ENCODE results near the gene PCCA.
"Not testable (repeated sequence)": the region's sequence is repeated elsewhere in the genome, so short reads cannot be mapped to it uniquely, and the experiment has no call there.

The PCCA gene

DNA sequence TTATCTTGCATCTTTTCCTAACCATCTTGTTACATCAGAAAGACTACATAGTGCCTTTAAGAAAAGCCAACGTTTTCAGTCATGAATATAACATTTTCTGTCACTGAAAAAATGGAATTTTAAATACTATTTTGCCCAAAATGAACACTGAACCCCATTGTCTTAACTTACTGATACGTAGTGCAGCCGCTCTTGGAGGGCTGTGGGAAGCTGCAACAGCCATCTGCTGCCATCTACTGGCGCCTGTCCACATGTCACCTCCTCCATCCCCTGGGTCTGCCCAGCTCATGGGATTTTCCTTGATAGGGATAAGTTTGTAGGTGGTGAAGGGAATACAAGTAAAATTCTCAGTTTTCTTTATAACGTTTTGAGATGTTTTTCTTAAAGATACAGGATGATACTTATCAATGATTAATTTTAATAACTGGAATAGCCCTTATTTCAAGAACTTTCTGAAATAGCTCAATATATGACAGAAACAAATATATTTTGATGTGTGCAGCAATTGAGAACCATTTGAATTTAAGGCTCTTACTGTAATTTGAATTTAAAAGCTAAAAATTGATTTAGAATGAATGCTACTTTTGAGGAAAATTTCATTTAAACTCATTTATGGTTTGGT is 426.0 kb downstream of the PCCA start:
- DNase-seq: peak; percentile 80

DNA sequence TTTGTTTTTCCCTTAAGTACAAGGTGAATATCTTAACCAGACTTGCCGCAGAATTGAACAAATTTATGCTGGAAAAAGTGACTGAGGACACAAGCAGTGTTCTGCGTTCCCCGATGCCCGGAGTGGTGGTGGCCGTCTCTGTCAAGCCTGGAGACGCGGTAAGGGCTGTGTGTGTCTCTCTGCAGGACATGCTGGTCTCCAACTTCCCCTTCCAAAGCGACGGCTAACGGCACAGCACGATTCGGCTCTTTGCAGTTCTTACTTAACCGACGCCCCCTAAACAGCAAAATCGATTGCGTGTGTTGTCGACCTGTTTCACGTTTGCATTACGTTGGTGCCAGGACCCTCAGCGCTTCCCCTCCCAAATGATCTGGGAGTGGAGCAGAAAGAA is 426.5 kb downstream of the PCCA start:
- DNase-seq: no peak

DNA sequence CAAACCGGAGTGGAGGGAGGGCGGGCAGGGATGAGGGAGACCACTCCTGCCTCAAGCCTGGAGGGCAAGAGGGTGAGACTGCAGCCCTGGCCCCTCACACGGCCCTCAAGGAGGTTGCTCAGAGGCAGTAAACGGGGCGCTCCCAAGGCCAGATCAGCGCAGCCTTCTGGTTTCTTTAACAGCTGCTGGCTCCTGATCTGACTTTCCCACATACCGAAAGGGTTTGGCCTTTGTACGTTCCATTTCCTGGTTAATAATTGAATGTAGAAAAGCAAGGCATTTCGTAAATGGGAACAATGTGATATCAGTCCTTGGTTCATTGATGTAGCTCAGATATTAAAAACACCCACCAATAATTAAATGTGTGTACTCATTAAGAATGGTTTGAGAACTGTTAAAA is 428.2 kb downstream of the PCCA start:
- DNase-seq: no peak

DNA sequence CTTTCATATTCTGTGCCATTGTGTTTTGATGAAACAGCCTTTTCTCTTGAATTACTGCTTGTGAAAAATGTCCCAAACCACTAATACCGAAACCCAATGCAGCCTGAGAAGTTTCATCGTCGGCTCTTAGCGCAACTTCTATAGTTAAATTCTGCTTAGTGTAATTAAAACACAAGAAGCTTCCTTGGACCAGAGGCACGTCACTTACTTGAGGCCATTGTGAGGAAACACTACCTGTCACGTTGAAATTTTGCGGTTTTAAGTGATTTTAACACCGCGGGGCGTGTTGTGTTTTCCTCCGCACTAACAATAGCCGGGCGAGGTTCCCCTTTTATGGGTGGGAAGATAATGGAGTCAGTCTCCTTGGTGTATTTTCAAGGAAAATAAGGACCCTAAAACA is 428.8 kb downstream of the PCCA start:
- no peak for DNase-seq

DNA sequence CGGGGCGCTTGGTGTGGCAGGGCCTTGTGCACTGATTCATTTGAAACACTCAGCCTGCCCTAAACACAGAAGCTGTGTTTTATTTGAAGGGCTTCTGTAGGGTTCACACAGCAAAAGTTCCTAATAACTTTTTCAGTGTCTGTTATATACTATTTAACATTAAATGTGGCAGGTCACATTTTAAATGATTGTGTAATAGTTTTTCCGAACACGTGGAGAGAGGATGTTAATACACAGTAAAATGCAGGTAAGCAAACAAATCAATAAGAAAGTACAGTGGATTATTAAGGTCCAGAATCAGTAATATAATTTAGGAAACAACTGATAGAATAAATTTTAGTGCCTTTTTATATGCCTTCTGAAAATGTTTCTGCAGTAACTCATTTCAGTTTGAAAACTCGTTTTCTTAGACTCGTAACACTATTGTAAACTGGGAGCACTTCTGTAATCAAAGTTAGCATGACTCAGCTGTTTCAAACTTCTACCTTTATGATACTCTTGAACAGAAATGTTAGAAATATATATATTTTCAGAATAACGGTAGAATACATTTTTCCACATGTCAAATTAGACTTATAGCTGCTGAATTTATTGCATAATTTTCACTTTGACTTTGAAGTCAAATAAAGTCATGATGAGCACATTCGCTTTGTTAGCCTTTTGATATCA is 429.6 kb downstream of the PCCA start:
- DNase-seq: no peak

DNA sequence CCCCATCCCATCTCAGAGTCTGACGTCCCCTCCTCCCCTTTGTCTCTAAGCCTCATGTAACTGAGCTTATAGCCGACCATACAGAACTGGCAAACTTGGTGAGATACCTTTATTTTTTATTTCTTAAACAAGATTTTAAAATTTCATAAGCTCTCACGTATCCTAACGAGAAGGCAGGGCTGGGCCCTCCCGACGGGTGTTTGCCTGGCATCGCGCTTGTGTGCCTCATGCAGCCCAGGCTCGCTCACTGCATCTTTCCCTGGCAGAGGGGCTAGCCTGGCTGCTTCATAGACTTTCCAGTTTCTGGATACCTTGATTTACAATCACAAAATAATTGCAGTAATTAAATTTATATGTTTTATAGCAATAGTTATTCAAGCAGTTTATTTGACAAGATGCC is 430.7 kb downstream of the PCCA start:
- no peak for DNase-seq

DNA sequence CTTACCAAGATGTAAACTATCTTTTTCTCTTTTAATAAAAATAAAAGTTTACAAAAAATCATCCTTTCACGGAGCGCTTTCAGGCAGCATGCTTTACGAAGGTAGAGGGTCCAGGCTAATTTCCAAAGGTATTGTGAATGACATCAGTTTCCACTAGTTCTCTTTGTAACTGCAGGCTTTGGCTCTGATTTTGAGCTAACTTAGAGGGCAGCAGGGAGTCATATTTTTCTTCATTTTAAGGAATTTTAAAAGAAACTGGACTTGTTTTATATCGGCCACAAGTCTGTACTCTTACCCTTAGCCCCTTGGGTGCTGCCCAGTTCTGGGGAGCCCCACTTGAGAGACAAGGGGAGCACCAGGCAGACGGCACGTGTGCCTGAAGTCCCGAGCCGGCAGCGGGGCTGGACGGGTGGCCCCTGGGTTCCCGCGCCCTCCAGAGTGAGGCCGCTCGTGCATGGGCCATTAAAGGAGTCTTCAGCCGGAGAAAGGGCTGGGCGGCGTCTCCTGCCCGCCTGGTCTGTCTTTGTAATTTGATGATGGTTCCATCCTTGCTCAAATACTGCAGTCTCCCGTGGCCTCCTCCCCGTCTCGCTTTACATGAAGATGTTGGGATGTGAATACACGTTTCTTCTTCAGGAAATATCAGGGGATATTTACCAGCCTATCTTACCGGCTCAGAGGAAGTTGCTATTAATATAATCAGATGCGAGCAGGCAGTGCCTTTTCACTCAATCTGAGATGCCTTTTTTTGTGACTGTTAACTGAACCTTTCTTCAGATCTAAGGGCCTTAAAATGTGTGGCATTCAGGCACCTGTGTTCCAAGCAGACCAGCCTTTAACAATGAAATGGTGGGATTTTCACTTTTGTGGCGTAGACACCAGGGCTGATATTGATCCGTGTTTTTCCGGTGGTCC is 432.3 kb downstream of the PCCA start:
- DNase-seq: no peak

DNA sequence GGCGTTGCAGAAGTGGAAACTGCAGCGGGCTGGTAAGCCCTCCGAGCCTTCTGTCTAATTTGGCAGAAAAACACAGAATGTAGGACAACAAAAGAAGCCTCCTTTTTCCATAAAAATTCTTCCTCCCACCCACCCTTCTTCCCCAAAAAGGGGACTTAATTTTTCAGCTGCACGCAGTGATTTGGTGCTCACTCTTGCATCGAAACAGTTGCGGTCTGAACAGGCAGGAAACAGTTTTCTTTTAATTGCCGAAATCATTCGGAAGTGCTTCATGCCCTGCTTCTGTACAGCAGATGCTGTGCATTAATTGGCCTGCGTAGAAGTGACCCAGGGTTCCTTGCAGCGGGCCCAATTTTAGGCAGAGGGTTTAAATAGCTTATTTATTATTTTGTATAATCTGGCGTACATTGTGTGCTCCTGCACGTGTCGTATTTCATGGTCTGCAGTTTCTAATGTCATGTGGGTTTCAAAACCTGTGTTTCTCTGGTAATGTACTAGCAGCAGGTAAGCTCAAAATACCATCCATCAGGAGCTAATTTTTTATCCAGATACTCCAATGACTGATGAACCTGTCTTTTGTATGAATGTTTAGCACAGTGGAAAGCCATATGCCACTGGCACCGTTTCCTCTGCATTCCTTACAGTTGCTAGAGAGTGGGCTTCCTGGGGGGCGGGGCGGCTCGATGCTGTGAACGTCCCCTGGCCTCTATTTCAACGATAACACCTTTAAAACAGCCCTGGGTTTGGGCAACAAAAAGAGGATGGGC is 433.1 kb downstream of the PCCA start:
- DNase-seq: peak; percentile 78

DNA sequence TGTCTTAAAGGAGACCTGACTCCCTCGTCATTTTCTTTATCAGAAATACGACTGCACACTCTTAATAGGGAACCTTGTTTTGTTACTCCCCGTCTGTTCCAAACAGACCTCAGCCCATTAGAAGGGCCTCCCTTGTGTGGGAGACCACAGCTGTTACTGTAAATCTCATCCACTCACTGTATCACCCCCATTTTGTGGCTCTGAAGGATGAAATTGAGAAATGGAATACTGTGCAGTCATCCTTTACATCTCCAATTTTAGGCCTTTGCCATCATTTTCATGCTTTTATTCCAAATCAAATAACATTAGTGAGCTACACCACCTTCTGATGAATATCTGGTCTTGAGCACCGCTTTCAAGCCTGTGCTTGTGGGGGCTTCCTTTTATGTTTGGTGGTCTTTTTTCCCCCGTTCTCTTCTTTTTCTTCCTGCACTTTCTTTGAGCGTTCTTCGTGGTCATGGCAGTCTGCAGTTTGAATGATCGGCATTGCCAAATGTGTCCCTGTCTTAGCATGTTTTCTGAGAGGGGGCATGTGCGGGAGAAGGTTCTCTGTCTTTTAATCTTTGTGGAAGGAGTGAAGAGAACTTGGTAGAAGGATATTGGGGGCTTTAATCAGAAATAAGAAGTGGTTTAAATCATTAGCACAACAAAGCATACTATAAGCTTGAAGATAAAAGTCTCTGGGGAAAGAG is 433.9 kb downstream of the PCCA start:
- peak; percentile 78 for DNase-seq

DNA sequence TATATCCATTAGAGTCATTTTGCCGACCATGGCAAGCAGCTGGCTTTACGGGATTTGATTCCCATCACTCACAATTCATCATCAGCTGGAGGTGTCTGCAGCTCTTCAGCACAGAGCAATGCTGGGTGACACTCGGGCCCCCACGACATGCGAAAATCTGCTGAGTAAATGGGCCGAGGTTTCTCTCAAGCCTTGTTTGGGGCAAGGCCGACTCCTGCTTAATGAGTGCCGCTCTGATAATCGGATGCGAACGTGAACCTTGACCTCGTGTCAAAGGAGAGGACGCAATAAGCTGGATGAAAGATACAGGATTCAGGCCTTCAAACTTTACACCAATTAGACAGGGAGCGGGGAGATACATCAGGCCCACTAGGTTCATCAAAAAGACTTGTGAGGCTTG is 434.5 kb downstream of the PCCA start:
- no peak for DNase-seq

DNA sequence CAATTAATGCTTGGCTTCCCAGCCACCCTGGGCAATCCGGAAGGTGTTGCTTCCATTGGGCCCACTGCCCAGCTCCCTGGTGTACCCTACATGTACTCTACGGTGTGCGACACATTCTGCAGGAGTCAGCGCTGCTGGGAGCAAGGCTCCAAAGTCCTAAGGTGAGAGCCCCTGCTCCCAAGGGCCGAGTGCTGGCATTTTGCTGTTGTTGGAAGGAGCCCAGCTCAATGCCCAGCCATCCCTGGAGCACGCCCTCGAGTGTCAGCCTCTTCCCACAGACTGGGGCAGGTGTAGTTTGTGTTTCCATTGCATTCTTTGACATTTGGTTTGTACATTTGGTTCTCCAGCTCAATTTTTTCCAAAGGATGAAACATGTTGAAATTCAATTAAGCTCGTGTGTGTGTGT is 435.1 kb downstream of the PCCA start:
- no peak for DNase-seq

DNA sequence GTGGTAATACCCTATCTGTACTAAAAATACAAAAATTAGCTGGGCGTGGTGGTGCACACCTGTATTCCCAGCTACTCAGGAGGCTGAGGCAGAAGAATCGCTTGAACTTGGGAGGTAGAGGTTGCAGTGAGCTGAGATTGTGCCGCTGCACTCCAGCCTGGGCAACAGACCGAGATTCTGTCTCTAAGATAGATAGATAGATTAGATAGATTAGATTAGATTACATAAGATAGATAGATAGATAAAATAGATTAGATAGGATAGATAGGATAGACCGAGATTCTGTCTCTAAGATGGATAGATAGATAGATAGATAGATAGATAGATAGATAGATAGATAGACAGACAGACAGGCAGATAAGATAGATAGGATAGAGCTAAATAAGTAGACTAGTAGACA is 435.8 kb downstream of the PCCA start:
- not testable (repeated sequence) for DNase-seq

DNA sequence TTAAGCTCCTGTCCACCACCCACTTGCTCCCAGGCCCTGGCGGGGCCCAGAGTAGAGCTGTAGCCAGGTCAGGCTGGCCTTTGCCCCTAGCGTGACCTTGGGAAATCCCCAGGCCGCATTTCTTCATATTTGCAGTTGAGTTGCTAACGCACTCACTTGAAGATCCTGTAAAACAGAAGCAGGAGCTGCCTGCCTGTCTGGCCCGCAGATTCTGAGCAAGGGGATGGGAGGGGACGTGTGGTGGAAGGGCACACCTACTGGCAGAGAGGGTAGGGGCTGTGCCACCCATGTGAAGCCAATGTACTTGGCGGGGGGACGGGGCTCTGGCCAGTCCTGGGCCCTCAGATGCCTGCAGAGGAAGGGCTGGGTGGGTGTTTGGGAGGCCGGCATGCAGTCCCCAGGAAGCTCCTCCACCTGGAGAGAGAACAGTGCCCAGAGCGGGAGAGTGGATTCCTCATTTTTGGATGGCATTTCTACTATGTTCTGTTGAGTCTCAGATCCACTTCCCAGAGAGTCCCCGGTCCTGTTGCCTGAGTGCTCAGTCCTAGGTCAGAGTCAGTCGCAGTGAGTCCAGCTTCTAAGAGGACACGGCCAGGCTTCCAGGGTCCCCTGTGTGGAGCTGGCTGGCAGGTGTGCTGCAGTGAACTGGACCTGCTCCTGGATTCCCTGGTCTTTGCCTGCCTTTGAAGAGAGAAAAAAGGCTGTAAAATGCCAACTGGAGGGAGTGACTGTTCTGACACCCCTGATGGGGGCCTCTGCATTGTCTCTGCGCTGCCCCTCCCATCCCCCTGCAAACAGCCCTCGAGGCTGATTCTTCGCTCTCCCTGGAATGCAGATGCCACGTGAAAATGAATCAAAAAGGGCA is 436.8 kb downstream of the PCCA start:
- no peak for DNase-seq

DNA sequence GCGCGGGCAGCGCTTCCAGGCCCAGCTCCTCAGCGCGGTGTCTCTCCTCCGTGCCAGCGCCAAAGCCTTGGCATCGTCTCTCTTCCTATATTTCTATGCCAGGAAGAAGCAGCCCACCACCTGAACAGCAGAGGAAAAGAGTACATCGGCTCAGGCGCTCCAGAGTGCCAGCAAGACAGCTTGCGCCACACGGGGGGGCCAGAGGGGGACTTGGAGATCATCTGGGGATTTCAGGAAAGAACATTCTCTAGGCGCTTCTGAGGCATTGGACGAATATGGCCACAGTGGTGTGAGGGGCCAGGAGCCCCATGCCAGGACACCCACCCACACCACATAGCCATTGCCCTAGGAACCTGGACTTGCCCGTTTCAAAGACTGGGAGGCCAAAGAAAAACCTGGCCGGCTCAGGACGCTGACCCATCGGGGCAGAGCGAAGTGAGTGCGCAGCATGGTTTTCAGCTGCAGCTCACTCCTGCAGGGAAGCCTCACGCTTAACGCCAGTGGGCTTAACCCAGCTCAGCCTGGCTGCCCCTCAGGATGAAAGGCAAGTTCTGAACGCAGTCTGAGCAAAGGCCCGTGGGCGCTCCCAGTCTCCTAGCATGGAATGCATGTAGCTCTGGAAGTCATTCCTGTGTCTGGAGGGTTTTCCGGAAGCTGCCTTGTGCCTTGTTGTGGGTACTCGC is 437.6 kb downstream of the PCCA start:
- no peak for DNase-seq

DNA sequence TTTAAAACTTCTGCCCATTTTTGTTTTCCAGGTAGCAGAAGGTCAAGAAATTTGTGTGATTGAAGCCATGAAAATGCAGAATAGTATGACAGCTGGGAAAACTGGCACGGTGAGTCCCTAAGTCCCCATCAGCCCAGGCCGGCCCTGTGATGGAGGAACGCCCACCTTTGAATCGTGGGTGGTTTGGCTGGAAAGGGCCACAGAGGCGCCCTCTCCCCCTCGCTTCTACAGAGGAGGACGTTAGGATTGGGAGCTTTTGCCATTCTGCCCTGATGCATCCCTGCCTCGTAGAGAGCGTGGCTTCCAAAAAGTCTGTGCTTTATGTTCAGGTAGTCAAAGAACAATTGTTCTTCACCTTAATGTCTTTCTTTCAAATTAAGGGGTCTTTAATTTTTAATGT is 438.8 kb downstream of the PCCA start:
- no peak for DNase-seq

DNA sequence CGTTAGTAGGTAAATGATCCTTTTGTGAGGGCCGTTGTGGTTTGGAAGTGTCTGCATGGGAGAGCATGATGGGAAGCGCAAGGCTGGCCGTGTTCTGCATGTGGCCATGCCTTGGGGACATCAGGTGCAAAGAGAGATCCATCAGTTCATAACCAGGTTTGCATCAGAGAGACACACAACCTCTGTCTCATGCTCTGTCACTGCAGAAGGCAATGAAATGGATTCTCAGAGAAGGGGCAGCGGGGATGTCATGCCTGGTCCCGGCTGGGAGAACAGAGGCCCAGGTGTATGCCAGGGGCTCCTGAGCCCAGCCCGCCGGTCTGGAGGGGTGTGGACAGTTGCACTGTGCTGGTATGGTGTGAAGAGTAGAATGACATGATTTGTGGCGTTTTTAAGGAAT is 439.5 kb downstream of the PCCA start:
- no peak for DNase-seq

DNA sequence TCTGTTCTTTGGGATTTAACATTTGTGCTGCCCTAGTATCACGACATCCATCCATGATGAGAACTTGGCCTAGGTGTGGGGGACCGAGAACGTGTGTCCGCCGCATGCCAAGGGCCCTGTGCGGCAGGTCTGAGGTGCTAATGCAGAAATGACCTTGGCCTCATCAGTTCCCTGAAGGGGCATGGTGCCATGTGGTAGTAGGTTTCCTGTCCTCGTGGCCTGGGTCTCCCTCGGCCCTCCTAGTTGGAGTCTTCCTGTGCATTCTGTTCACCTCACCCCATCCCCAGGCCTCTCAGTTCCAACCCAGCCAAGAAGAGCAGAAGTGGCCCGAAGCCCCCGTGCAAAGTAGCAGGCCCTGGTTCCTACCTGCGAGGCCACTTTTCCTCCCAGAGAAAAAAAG is 439.9 kb downstream of the PCCA start:
- no peak for DNase-seq

DNA sequence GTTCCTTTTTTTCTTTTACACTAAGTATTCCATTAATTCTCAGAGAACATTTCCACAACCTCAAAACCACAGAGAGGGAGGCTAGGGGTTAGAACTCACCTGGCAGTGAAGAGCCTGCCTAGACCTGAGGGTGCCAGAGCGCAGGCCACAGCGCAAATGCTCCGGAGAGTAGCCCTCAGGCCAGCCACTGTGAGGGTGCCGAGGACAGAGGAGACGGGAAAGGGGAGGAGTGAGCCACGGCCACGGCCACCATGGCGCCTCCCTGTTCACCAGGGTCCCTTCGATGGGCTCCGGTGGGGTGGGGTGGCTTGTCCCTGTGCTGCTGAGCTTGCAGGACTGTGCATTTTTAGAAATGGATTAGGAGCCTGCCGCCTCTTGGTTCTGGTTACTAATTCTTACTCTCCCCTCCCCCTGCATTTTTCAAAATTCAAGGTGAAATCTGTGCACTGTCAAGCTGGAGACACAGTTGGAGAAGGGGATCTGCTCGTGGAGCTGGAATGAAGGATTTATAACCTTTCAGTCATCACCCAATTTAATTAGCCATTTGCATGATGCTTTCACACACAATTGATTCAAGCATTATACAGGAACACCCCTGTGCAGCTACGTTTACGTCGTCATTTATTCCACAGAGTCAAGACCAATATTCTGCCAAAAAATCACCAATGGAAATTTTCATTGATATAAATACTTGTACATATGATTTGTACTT is 440.9 kb downstream of the PCCA start:
- DNase-seq: no peak

DNA sequence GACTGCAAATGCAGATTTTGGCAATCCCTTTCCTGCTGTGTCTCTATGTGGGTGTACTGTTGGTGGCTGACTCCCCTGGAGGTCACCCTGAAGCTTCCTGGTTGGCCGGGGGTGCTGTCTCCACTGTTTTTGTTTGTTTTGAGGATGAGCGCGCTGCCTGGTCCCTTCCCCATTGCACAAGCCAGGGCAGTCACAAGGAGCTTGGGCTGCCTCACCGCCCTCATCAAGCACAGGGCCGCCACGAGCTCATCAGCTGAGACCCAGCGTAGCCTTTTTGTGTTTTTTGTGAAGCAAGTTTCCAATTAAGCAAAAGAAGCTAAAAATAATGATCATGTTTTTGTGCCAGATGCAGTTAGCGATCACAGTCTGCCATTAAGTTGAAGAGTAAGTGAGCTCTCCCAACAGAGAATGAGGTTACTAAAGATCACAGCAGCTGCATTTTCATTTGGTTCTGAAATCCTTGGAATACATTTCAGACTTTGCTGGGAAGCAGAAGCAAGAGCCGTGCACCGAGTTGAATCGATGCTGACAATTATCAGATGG is 441.8 kb downstream of the PCCA start:
- DNase-seq: no peak

All from NCI-H2171 (cell line).